GM23338 (cell line): ENCODE data around the gene COL20A1. TPM values are rescaled to one million over a fixed set of nuclear protein-coding genes. Genes with fewer than 3 reads are reported as not detected.

Experiments
- ATAC-seq: fragments of 200-7000 bp; cut with Tn5 transposase; 3 replicates; pipeline ENCODE4 v1.9.1; 2020
- DNase-seq: peaks from one replicate; pipeline ENCODE4 v3.0.0-alpha.2; 2015; ENCODE audit warnings: low spot score
- H2AFZ ChIP-seq: fragments of 200-600 bp; sonication (generic); 2 replicates; pipeline ENCODE4 v1.8.0; 2016; ENCODE audit warnings: antibody characterized with exemption, mild to moderate bottlenecking, moderate library complexity
- H3F3A ChIP-seq: fragments of 200-600 bp; sonication (generic); replicated peaks from 2 replicates; pipeline ENCODE4 v1.8.0; 2017; ENCODE audit warnings: antibody characterized with exemption, mixed run types, low read depth
- H3K27ac ChIP-seq: fragments of 200-600 bp; sonication (generic); 2 replicates; pipeline ENCODE4 v1.6.1; 2016; ENCODE audit warnings: low read depth
- H3K27me3 ChIP-seq: fragments of 200-600 bp; sonication (generic); 2 replicates; pipeline ENCODE4 v1.8.0; 2016; ENCODE audit warnings: mild to moderate bottlenecking, mixed run types, moderate library complexity; ENCODE audit not compliant: insufficient read depth
- H3K36me3 ChIP-seq: fragments of 200-600 bp; sonication (generic); 2 replicates; pipeline ENCODE4 v1.8.0; 2016; ENCODE audit warnings: mild to moderate bottlenecking; ENCODE audit not compliant: insufficient read depth
- H3K4me1 ChIP-seq: fragments of 200-600 bp; sonication (generic); 2 replicates; pipeline ENCODE4 v1.8.0; 2016; ENCODE audit warnings: mild to moderate bottlenecking, moderate library complexity; ENCODE audit not compliant: insufficient read depth
- H3K4me2 ChIP-seq: fragments of 200-600 bp; sonication (generic); 2 replicates; pipeline ENCODE4 v1.7.1; 2017; ENCODE audit warnings: mixed run types
- H3K4me3 ChIP-seq: fragments of 200-600 bp; sonication (generic); 2 replicates; pipeline ENCODE4 v1.6.1; 2016; ENCODE audit warnings: mixed run types
- H3K79me2 ChIP-seq: fragments of 200-600 bp; sonication (generic); replicated peaks from 2 replicates; pipeline ENCODE4 v1.8.0; 2017; ENCODE audit warnings: mild to moderate bottlenecking; ENCODE audit not compliant: insufficient read depth
- H3K9me2 ChIP-seq: fragments of 200-600 bp; sonication (generic); 2 replicates; pipeline ENCODE4 v1.8.0; 2017; ENCODE audit not compliant: insufficient read depth
- H4K20me1 ChIP-seq: fragments of 200-600 bp; sonication (generic); replicated peaks from 2 replicates; pipeline ENCODE4 v1.8.0; 2017; ENCODE audit warnings: mild to moderate bottlenecking; ENCODE audit not compliant: insufficient read depth
- H3K27ac Mint-ChIP-seq: 2 replicates; pipeline ENCODE4 v1.8.0; 2020; ENCODE audit warnings: inconsistent platforms, mild to moderate bottlenecking, moderate library complexity, mixed read lengths
- H3K27me3 Mint-ChIP-seq: 3 replicates; pipeline ENCODE4 v1.8.0; 2022; ENCODE audit warnings: low read depth, mild to moderate bottlenecking, moderate library complexity, mixed read lengths, inconsistent platforms; ENCODE audit not compliant: insufficient read depth, poor library complexity
- H3K36me3 Mint-ChIP-seq: 3 replicates; pipeline ENCODE4 v1.8.0; 2021; ENCODE audit warnings: low read depth, mild to moderate bottlenecking, inconsistent platforms, moderate library complexity, mixed read lengths
- H3K4me1 Mint-ChIP-seq: 3 replicates; pipeline ENCODE4 v1.8.0; 2020; ENCODE audit warnings: mild to moderate bottlenecking, inconsistent platforms, mixed read lengths
- H3K4me3 Mint-ChIP-seq: 3 replicates; pipeline ENCODE4 v1.8.0; 2021; ENCODE audit warnings: moderate library complexity, mild to moderate bottlenecking, inconsistent platforms, mixed read lengths
- H3K9me3 Mint-ChIP-seq: 3 replicates; pipeline ENCODE4 v1.8.0; 2020; ENCODE audit warnings: moderate library complexity, mild to moderate bottlenecking, inconsistent platforms, mixed read lengths
- CREB1 ChIP-seq: fragments of 250-450 bp; sonication (Bioruptor Pico); IDR thresholded peaks from 2 replicates; pipeline ENCODE4 v1.5.0; 2020; ENCODE audit warnings: low read depth, mild to moderate bottlenecking, moderate library complexity
- CTCF ChIP-seq, 2 experiments: fragments of 200-600 bp in 1 of 2; sonication (generic) in 1 of 2; conservative IDR thresholded peaks; 2 replicates each; pipeline versions ENCODE4 v1.5.1 to v1.6.1; 2016 to 2017; ENCODE audit warnings: antibody characterized with exemption in 2 of 2, low read depth in 2 of 2, mild to moderate bottlenecking in 2 of 2, moderate library complexity in 1 of 2
- ETS1 ChIP-seq: IDR thresholded peaks from 2 replicates; pipeline ENCODE4 v1.6.1; 2016; ENCODE audit warnings: antibody characterized with exemption
- EZH2 ChIP-seq: fragments of 200-600 bp; sonication (generic); IDR thresholded peaks from one replicate; pipeline ENCODE4 v1.8.0; 2017; ENCODE audit warnings: antibody characterized with exemption, mild to moderate bottlenecking, low read depth; ENCODE audit not compliant: unreplicated experiment
- EZH2phosphoT487 ChIP-seq: fragments of 200-600 bp; sonication (generic); IDR thresholded peaks from one replicate; pipeline ENCODE4 v1.8.1; 2018; ENCODE audit warnings: antibody characterized with exemption; ENCODE audit not compliant: unreplicated experiment
- JUNB ChIP-seq: IDR thresholded peaks from one replicate; pipeline ENCODE4 v1.6.1; 2016; ENCODE audit warnings: antibody characterized with exemption; ENCODE audit not compliant: unreplicated experiment
- NANOG ChIP-seq: IDR thresholded peaks from 2 replicates; pipeline ENCODE4 v1.6.1; 2016; ENCODE audit warnings: antibody characterized with exemption, borderline replicate concordance
- POLR2AphosphoS5 ChIP-seq: IDR thresholded peaks from 2 replicates; pipeline ENCODE4 v1.6.1; 2016; ENCODE audit warnings: antibody characterized with exemption, low read depth
- STAT1 ChIP-seq: IDR thresholded peaks from one replicate; pipeline ENCODE4 v1.6.1; 2016; ENCODE audit warnings: antibody characterized with exemption; ENCODE audit not compliant: unreplicated experiment
- ZNF114 ChIP-seq: fragments of 250-450 bp; sonication (Bioruptor Pico); IDR thresholded peaks from 2 replicates; pipeline ENCODE4 v1.5.0; 2020; ENCODE audit warnings: mild to moderate bottlenecking, moderate library complexity
- ZNF331 ChIP-seq: fragments of 250-450 bp; sonication (Bioruptor Pico); IDR thresholded peaks from 2 replicates; pipeline ENCODE4 v1.5.0; 2020; ENCODE audit warnings: low read depth, mild to moderate bottlenecking, moderate library complexity
- polyA plus RNA-seq: library from polyadenylated mRNA; unstranded; fragments of >200 nt; fragmentation: Nextera tagmentation; extraction: Ambion mirVana; gene quantifications from 2 replicates; pipeline ENCODE4 v1.2.1, GENCODE V29; 2016
- total RNA-seq: library from RNA; depleted of rRNA; stranded (reverse); fragments of >200 nt; shearing (Covaris generic); gene quantifications from 2 replicates; pipeline ENCODE4 v1.2.3, GENCODE V29; 2014
- TF ChIP-seq, protein P1 (sequence below): fragments of 250-450 bp; sonication (Bioruptor Pico); IDR thresholded peaks from 2 replicates; pipeline ENCODE4 v1.5.0; 2020; ENCODE audit warnings: mild to moderate bottlenecking, moderate library complexity
- TF ChIP-seq, protein P2 (sequence below): IDR thresholded peaks from one replicate; pipeline ENCODE4 v1.6.1; 2018; ENCODE audit warnings: antibody characterized with exemption; ENCODE audit not compliant: unreplicated experiment

Gene COL20A1
- total and polyA plus RNA-seq, 2 experiments from 2014 or later: 0.28 to 0.79 TPM

- TF ChIP-seq CTCF (conservative IDR thresholded peaks at IDR 0.05; ENCODE audit: low read depth in 2 of 2) (no peak), CREB1 (CRISPR knock-in tag) (no peak), STAT1 (no peak), EZH2 (no peak), POLR2AphosphoS5 (no peak), ZNF114 (CRISPR knock-in tag) (no peak), JUNB (no peak), ETS1 (no peak), ZNF331 (no peak), NANOG (no peak), EZH2phosphoT487 (no peak)
- TF ChIP-seq, protein P1, sequence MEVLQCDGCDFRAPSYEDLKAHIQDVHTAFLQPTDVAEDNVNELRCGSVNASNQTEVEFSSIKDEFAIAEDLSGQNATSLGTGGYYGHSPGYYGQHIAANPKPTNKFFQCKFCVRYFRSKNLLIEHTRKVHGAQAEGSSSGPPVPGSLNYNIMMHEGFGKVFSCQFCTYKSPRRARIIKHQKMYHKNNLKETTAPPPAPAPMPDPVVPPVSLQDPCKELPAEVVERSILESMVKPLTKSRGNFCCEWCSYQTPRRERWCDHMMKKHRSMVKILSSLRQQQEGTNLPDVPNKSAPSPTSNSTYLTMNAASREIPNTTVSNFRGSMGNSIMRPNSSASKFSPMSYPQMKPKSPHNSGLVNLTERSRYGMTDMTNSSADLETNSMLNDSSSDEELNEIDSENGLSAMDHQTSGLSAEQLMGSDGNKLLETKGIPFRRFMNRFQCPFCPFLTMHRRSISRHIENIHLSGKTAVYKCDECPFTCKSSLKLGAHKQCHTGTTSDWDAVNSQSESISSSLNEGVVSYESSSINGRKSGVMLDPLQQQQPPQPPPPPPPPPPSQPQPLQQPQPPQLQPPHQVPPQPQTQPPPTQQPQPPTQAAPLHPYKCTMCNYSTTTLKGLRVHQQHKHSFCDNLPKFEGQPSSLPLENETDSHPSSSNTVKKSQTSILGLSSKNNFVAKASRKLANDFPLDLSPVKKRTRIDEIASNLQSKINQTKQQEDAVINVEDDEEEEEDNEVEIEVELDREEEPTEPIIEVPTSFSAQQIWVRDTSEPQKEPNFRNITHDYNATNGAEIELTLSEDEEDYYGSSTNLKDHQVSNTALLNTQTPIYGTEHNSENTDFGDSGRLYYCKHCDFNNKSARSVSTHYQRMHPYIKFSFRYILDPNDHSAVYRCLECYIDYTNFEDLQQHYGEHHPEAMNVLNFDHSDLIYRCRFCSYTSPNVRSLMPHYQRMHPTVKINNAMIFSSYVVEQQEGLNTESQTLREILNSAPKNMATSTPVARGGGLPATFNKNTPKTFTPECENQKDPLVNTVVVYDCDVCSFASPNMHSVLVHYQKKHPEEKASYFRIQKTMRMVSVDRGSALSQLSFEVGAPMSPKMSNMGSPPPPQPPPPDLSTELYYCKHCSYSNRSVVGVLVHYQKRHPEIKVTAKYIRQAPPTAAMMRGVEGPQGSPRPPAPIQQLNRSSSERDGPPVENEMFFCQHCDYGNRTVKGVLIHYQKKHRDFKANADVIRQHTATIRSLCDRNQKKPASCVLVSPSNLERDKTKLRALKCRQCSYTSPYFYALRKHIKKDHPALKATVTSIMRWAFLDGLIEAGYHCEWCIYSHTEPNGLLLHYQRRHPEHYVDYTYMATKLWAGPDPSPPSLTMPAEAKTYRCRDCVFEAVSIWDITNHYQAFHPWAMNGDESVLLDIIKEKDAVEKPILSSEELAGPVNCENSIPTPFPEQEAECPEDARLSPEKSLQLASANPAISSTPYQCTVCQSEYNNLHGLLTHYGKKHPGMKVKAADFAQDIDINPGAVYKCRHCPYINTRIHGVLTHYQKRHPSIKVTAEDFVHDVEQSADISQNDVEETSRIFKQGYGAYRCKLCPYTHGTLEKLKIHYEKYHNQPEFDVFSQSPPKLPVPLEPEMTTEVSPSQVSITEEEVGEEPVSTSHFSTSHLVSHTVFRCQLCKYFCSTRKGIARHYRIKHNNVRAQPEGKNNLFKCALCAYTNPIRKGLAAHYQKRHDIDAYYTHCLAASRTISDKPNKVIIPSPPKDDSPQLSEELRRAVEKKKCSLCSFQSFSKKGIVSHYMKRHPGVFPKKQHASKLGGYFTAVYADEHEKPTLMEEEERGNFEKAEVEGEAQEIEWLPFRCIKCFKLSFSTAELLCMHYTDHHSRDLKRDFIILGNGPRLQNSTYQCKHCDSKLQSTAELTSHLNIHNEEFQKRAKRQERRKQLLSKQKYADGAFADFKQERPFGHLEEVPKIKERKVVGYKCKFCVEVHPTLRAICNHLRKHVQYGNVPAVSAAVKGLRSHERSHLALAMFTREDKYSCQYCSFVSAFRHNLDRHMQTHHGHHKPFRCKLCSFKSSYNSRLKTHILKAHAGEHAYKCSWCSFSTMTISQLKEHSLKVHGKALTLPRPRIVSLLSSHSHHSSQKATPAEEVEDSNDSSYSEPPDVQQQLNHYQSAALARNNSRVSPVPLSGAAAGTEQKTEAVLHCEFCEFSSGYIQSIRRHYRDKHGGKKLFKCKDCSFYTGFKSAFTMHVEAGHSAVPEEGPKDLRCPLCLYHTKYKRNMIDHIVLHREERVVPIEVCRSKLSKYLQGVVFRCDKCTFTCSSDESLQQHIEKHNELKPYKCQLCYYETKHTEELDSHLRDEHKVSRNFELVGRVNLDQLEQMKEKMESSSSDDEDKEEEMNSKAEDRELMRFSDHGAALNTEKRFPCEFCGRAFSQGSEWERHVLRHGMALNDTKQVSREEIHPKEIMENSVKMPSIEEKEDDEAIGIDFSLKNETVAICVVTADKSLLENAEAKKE (CRISPR knock-in tag): no peak
- TF ChIP-seq, protein P2, sequence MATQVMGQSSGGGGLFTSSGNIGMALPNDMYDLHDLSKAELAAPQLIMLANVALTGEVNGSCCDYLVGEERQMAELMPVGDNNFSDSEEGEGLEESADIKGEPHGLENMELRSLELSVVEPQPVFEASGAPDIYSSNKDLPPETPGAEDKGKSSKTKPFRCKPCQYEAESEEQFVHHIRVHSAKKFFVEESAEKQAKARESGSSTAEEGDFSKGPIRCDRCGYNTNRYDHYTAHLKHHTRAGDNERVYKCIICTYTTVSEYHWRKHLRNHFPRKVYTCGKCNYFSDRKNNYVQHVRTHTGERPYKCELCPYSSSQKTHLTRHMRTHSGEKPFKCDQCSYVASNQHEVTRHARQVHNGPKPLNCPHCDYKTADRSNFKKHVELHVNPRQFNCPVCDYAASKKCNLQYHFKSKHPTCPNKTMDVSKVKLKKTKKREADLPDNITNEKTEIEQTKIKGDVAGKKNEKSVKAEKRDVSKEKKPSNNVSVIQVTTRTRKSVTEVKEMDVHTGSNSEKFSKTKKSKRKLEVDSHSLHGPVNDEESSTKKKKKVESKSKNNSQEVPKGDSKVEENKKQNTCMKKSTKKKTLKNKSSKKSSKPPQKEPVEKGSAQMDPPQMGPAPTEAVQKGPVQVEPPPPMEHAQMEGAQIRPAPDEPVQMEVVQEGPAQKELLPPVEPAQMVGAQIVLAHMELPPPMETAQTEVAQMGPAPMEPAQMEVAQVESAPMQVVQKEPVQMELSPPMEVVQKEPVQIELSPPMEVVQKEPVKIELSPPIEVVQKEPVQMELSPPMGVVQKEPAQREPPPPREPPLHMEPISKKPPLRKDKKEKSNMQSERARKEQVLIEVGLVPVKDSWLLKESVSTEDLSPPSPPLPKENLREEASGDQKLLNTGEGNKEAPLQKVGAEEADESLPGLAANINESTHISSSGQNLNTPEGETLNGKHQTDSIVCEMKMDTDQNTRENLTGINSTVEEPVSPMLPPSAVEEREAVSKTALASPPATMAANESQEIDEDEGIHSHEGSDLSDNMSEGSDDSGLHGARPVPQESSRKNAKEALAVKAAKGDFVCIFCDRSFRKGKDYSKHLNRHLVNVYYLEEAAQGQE: no peak
- Histone ChIP-seq H3K79me2 (no peaks in the 10 kb centered on the region), H3K4me2 (peak overlapping the region; percentile 62), H3K4me1 (peaks cover 17% of the 10 kb centered on the region), H2AFZ (0 out of 2 replicates have a peak overlapping the region, but pooled peaks have one; percentile 59), H3K27me3 (no peaks in the 10 kb centered on the region), H3K27ac (no peak overlapping the region), H3K9me2 (no peaks in the 10 kb centered on the region), H4K20me1 (no peaks in the 10 kb centered on the region), H3K36me3 (no peaks in the 10 kb centered on the region), H3F3A (no peaks in the 10 kb centered on the region), H3K4me3 (peak overlapping the region; percentile 36; the same call in 1 of the 2 replicates)
- Mint-ChIP-seq H3K4me3 (peak overlapping the region; percentile 48), H3K36me3 (no peaks in the 10 kb centered on the region), H3K9me3 (no peaks in the 10 kb centered on the region), H3K4me1 (peaks cover 19% of the 10 kb centered on the region), H3K27ac (no peak overlapping the region), H3K27me3 (peaks cover 29% of the 10 kb centered on the region)
- DNase-seq: peak; percentile 48
- peak; percentile 33 for ATAC-seq
Measured at GRCh38 chr20:63295846-63296245, 2.9 kb downstream of the COL20A1 start.
